Stimulated activated CD8-positive, alpha-beta memory T cell treated with anti-CD3 and anti-CD28 coated beads, Interleukin-4, amount 100 ng/mL, for 4 hours (primary cell): ENCODE data around the gene CTDP1.
"Not testable (repeated sequence)": the region's sequence is repeated elsewhere in the genome, so short reads cannot be mapped to it uniquely, and the experiment has no call there.

Experiments
- DNase-seq, 2 donors: peaks; one replicate each; pipeline ENCODE4 v3.0.0-alpha.2; 2020; ENCODE audit warnings: low read depth in 2 of 2, low spot score in 1 of 2

Gene CTDP1

GRCh38 chr18:79720359-79720733 is 40.7 kb downstream of the CTDP1 start:
- no peak for DNase-seq

GRCh38 chr18:79723036-79723435 is 43.4 kb downstream of the CTDP1 start:
- DNase-seq, result no peak

- DNase-seq, result no peak
Observed at GRCh38 chr18:79723628-79724027, 44.0 kb downstream of the CTDP1 start.

- no peak for DNase-seq
Observed at GRCh38 chr18:79724299-79725080, 44.9 kb downstream of the CTDP1 start.

- DNase-seq, result no peak
Observed at GRCh38 chr18:79725486-79725885, 45.9 kb downstream of the CTDP1 start.

- DNase-seq, result no peak
Observed at GRCh38 chr18:79726721-79727120, 47.1 kb downstream of the CTDP1 start.

GRCh38 chr18:79727211-79727610 is 47.6 kb downstream of the CTDP1 start:
- DNase-seq, result no peak

GRCh38 chr18:79728931-79729586 is 49.5 kb downstream of the CTDP1 start:
- DNase-seq, result no peak

- DNase-seq, result no peak
Observed at GRCh38 chr18:79729611-79730010, 50.0 kb downstream of the CTDP1 start.

- DNase-seq, result no peak
Observed at GRCh38 chr18:79730804-79731203, 51.2 kb downstream of the CTDP1 start.

- not testable (repeated sequence) for DNase-seq
Observed at GRCh38 chr18:79731881-79732720, 52.5 kb downstream of the CTDP1 start.

GRCh38 chr18:79732721-79733025 is 53.1 kb downstream of the CTDP1 start:
- DNase-seq, result no peak

- no peak for DNase-seq
Observed at GRCh38 chr18:79733135-79733701, 53.6 kb downstream of the CTDP1 start.

GRCh38 chr18:79733986-79734770 is 54.6 kb downstream of the CTDP1 start:
- DNase-seq, result no peak

GRCh38 chr18:79735071-79735980 is 55.7 kb downstream of the CTDP1 start:
- DNase-seq, result no peak

- no peak for DNase-seq
Observed at GRCh38 chr18:79736230-79736629, 56.6 kb downstream of the CTDP1 start.

- DNase-seq, result no peak
Observed at GRCh38 chr18:79736846-79737245, 57.2 kb downstream of the CTDP1 start.

- DNase-seq, result no peak
Observed at GRCh38 chr18:79737426-79737825, 57.8 kb downstream of the CTDP1 start.

- DNase-seq, result no peak
Observed at GRCh38 chr18:79738041-79738461, 58.4 kb downstream of the CTDP1 start.
